Measurements from ENCODE around the gene GLRX5.
A peak's percentile ranks its signal among the peaks of the same experiment; 100 is the strongest.
"Not testable (repeated sequence)": the region's sequence is repeated elsewhere in the genome, so short reads cannot be mapped to it uniquely, and the experiment has no call there.

The GLRX5 gene

DNA sequence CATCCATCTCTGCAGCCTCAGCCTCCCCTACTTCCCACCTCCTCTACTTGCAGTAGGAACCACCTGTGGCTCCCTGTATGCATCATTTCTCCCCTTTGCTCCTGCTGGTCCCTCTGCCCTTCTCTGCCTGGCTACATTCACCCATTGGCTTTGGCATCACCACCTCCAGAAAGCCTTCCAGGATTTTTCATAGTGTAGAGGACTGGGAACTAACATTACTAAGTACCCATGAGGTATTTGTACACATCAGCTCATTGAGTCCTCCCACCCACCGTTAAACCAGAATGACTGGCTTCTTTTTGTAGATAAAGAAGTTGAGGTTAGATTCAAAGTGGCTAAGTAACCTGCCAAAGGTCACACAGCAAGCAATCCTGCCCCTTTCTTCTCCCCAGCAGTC lies 35.5 kb upstream of the GLRX5 start:
- no peak for DNase-seq (ENCODE audit: low read depth)

DNA sequence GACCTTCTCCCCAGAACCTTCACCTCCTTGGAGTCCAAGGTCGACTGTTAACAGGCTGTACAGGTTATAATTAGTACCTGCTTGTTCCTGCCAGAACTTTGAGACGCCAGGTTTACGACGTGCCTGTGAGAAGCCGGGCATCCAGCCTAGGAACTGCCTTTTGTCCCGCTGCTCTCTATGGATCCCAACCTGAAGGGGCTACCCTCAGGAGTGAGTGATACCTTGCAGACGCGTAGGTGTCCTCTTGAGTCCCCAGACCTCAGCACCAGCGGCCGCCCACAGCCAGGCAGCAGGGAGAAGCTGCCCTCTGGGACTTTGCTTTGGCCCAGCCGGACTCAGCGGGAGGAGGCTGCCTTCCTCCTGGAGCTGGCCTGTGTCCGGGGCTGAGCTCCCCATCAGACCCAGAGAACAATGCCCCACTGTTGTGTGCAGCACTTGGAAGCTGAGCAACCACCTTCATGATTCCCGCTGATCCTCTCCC lies 34.6 kb upstream of the GLRX5 start:
- no peak for DNase-seq (ENCODE audit: low read depth)

DNA sequence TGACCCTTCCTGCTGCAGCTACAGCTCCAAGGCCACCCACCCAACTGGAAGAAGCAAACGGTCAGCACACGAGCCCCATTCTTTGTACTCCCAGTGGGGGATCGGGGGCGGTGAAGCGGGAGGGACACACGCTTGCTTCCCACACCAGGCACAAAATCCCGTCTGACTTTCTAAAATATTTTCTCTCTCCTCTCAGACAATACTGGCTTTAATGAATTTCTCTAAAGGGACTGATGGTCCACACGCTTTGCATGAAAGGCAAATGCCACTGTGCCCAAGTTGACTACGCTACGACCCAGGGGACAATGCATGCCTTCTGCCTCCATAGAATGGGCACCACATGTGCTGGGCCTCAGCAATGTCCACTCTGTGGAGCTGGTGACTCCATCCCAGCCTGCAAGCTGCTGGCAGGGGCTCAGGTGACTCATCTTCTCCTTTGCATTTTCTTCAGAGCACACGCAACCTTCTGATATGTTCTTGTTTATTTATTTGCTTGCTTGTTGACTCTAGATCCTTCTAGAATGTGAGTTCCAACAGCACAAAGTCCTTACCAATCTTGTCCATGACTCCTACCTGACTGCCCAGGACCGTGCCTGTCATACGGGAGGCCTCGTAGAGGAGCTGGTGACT lies 34.0 kb upstream of the GLRX5 start:
- peak; percentile 66 for DNase-seq (ENCODE audit: low read depth)

DNA sequence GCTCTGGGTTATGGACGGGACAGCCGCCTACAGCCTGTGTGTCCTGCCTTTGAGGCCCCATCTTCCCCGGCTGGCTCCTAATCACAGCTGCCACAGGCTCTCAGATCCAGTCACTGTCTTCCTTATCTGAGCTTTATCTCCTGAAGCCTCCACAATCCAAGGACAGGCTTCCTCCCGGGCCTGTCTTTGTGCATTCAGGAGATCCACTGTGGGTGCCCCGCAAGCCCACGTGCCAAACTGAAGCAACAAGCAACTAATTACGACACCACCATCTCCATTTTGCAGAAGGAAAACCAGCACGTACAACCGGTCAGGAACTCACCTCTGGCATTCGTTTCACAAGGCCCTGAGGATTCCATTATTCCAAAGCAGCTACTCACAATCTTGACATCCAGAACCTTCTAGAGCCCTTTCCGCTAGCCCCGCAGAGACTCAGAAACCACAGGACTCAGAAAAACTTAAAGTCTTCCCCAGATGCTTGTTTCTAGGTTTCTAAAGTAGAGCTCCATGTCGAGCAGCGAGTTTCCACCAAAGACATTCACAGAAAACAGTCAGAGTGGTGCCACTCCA lies 32.4 kb upstream of the GLRX5 start:
- no peak for DNase-seq (ENCODE audit: low read depth)

DNA sequence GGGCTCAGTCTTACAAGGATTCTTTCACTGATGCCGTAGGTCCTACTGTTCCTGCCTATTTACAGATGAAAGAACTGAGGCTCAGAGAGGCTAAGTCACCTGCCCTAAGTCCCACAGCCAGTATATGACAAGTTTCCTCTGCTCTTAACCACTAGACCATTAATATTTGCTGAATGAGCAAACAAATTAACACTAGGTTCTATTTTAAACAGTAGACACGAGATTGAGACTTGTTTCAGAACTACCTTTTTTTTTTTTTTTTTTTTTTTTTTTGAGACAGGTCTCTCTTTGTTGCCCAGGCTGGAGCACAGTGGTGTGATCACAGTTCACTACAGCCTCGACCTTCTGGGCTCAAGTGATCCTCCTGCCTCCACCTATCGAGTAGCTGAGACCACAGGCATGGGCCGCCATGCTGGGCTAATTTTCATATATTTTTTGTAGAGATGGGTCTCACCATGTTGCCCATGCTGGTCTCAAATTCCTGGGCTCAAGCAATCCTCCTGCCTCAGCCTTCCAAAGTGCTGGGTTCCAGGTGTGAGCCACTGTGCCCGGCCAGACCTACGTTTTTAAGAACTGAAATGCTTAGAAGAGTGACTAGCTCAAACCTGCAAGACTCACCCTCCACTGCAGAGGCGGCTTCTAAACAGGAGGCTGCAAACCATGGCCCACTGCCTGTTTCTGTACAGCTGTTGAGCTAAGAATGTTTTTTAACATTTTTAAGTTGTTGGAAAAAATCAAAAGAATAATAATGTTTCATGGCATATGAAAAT lies 31.3 kb upstream of the GLRX5 start:
- DNase-seq (ENCODE audit: low read depth), result no peak

DNA sequence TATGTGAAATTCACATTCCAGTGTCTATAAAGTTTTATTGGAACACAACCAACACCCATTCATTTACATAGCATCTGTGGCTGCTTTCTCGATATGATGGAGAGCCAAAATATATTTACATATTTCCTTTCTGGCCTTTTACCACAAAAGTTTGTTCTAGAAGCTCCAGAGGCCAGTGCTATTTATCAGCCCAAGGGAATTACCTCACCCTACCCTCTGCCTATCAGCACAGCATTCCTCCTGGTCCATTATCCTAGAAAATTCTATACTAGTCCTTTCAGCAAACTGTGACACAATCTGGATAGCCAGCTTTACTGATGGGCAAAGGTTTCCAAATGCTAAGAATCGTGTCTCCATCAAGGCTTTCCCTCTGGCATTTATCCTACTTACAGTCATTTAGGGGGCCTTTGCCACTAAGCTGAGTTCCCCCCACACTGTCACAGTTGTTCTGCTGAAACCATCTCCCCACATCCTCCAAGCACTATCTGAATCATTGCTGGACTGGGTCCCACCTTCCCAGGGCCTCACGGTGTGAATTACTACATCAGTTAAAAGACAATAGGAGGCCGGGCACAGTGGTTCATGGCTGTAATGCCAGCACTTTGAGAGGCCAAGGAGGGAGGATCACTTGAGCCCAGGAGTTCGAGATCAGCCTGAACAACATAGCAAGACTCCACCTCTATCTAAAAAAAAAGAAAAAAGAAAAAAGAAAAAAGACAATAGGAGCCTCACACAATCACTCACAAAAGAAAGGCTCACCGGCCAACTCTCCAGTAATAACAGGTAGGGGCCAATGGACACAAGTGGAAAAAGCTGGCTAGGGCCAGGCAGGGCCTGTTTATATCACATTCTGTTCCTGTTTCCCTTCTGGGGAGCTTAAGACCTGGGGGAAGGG lies 30.5 kb upstream of the GLRX5 start:
- DNase-seq (ENCODE audit: low read depth), result no peak

DNA sequence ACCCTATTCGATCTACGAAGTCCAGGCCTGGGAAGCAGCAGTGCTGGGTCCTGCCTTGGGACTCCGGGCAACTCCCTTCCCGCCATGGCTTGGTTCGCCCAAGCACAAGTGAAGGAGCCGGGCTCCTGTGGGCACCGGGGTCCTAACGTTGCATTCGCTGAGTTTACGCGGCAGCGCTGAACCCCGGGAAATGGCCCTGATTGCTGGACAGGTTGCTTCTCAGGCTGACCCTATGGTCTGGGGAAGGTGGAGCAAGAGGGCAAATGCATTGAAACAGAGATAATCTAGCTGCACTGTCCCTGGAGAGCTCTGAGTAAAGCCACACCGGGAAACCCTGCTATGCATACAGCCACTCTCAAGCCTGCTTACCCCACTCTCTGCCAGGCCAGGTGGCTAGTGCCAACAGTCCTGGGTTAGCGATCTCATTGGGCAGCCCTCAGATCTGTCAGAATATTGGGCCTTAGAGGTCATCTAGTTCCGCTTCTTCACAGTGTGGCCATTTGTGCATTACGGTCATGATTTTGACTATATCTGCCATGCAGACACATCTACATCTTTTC lies 29.7 kb upstream of the GLRX5 start:
- no peak for DNase-seq (ENCODE audit: low read depth)

DNA sequence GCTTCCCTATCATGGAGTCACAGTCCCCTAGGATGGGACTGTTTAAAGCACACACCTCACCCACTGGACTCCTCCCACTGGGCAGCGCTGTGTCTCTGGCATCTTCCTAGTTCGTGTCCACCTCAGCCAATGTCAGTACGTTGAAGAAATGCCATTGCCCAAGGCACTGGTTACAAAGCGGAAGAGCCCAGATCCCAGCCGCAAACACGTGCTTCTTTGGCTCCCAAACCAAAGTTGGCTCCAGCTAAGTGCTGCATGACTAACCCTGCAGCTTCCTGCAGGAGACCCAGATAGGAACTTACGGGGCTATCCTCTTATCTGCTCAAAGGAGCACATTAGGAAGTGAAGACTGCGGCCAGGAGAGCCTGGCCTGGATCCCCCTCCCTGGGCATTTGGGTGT lies 27.7 kb upstream of the GLRX5 start:
- DNase-seq (ENCODE audit: low read depth), result peak; percentile 94

DNA sequence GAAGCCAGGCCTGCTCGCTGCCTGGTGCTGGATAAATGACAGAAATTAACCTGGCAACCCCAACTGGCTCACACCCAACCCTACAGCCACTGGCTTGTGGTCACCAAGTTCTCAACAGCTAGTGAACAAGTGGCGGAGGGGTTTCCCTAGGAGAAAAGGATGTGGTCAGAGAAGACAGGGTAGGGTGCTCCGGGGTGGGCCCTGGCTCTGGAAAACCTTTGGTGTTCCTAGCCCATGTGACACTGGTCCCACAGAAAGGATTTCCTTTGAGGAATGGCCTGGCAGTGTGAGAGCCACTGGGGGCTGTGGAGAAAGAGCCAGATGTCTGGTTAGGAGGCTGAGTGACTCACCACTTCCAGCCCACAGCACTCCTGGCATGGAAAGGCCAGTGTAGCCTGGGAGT lies 27.1 kb upstream of the GLRX5 start:
- DNase-seq (ENCODE audit: low read depth), result no peak

DNA sequence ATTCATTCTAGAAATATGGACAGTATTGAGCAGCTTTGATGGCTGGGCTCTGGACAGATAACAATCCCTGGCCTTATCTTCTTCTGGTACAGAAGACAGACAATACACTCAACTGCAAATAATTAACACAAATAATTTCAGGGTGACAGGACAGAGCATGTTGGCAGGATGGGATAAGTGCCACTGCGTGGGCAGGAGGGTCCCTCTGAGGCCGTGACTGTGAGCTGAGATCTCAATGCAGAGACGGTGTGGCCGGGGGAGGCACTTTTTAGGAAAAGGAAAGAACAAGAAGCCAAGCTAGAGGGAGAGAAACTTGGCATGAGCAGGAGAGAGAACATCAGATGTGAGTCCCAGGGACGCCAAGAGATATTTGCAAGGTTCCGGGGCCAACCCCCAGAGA lies 26.5 kb upstream of the GLRX5 start:
- DNase-seq (ENCODE audit: low read depth), result no peak

DNA sequence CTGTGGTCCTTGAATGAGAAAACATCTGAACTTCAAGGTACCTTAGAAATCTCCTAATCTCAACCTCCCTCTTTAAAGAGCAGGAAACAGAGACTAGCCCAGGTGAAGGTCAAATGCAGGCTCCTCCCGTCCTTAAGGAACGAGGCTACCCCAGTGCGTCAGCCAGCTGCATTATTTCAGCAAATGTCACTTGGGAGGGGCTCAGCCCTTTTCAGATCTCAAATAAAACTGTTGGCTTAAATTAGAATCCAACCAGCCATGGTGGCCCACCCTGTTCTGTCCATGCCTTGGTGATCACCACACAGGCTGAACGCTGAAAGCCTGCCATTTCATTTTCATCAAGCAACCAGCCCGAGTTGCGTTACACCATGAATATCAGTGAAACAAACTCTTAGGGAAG lies 25.4 kb upstream of the GLRX5 start:
- DNase-seq (ENCODE audit: low read depth), result no peak

DNA sequence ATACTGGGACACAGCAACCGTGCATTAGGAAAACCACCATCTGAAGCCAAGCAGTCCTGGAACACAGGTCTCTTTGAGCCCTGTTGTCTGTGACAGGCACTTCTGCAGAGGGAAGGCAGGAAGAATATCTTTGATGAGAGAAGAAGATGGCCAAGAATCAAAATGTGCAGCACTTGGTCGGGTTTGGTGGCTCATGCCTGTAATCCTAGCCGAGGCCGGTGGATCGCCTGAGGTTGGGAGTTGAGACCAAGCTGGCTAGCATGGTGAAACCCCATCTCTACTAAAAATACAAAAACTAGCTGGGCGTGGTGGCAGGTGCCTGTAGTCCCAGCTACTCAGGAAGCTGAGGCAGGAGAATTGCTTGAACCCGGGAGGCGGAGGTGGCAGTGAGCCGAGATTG lies 24.5 kb upstream of the GLRX5 start:
- not testable (repeated sequence) for DNase-seq (ENCODE audit: low read depth)

DNA sequence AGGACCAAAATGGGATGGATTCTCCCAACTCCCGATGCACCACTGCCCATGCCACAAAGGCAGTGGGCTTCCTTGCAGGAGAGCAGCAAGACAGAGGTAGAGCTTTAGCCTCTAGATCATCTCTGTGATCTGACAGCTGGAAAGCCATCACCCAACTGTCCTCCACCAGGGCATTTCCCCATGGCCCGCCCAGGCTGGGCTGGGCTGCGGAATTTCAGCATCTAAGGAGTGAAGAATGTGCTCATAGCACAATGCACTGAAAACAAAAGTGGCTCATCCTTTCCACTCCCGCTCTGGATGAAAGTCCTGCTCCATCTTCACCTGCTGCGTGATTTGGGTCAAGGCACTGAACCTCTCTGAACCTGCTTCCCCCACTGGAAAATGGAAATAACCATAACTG lies 24.0 kb upstream of the GLRX5 start:
- no peak for DNase-seq (ENCODE audit: low read depth)

DNA sequence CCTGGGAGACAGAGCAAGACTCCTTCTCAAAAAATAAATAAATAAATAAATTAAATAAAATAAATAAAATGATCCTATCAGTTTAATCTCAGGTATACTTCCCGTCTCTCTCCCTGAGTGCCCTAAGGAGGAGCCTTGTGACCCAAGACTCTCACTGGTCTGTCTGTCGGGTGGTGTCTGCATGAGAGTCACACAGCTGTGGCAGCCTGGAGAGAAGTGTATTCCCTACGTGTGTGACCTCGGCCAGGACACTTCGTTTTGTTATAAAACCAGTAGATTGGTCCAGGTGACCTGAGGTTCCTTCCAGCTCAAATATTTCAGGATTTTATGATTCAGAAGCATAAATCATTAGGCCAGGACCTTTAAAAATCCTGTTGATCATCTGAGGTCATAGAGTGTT lies 23.2 kb upstream of the GLRX5 start:
- DNase-seq (ENCODE audit: low read depth), result no peak

DNA sequence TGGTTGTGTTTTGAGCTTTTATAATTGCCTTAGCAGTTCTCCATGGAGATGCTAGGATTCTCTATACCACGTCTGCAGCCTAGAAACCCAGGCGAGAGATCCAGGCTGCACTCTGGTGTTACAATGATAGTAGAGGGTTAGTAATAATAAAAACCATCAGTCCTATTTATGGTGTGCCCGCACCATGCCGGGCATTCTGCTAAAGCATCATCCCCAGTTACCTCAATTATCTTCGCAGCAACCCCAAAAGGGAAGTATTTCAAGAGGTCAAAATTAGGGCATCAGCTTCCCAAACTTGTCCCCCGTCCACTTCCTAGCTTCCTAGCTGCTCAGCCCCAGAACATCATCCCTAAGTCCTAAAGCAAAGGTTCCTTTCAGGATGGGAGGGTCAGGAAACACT lies 21.6 kb upstream of the GLRX5 start:
- no peak for DNase-seq (ENCODE audit: low read depth)

DNA sequence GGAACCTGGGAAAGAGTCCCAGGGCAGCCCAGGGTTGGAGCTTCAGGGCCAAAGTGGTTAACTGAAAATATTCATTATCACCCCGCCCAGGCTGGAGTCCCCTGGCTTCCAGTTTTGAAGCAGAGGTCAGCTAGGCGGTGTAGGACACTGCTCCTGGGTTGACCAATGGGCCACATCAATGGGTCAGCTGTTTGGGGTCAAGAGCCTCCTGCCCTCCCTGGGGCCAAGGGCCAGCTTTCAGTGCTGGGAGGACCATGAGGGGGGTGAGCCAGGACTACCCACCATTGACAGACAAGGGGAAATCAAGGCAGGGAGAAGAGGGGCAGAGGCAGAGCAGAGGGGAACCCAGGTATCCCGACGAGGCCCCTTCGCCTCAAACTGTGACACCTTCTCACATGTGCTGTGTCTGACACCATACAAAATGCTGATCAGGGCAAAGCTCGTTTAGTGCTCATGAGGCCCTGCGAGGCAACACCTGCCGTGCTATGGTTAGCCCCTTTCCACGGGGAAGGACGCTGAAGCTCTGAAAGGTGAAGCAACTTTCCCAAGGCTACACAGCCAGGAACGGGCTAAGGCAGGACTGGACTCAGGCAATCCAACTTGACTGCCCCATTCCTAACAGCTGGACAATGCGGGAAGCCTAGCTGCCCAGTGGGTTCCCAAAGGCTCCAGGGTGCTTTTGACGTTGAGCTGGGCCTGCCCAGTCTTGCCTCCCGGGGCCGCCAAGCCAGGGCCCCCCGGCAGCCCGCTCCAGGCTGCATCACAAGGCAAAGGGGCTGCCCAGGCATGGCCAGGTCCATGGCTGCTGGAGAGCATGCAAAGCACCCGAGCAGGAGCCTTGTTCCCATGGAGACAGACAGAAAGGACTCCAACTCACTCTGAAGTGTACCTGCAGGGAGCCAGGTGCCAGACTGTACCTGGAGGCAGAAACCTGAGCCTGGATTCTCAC lies 20.4 kb upstream of the GLRX5 start:
- no peak for DNase-seq (ENCODE audit: low read depth)

DNA sequence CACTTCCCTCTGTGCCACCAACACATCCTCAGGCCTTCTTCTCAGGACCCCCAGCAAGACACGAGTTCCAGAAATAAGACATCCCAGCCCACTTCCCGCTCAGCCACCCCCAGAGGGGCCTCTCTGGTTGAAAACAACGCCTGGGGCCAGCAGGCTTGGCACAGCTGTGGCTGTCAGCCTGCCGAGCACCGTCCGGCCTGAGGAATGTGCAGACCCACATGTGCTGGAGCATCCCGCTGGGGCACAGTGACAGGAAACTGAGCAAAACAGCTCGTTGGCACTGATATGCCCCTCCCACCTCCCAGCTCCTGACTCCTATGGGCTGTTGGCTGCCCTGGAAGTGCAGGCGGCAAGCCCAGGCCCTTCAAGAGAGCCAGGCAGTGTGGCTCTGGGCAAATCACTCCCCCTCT lies 19.8 kb upstream of the GLRX5 start:
- no peak for DNase-seq (ENCODE audit: low read depth)

DNA sequence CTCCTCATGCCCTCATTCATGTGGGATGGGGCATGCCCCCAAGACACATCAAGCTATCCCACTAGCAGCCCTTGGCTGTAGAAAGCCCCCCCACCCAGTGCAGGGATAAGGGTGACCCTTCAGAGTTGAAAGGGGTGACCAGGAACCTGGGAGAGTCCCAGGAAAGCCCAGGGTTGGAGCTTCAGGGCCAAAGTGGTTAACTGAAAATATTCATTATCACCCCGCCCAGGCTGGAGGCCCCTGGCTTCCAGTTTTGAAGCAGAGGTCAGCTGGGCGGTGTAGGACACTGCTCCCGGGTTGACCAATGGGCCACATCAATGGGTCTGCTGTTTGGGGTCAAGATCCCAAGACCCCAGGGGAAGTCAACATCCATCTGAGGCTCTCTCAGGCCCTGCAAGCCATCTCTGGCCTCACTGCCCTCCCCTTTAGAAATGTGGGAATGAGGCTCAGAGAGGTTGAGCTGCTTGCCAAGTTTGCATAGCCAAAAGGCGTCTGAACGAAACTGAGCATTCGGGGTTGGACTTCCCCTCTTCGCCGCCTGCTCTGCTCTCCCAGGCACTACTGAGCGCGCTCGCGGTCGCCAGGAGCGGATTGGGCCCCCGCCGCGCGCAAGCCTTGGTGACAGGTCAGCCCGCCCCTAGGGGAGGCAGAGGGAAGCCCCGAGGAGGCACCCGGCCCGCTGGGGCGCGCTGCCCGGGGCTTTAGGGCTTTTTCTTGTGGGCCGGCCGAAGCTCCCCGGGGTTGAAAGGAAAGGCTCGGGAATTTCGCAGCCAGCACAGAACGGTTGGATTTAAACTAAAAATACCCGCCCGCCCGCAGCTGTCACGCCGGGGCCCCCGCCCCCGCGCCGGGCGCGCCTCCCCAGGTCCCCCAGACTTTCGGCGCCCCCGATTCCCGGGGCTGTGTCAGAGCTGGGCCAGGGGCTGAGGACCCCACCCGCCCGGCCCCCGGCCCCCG lies 19.0 kb upstream of the GLRX5 start:
- no peak for DNase-seq (ENCODE audit: low read depth)

DNA sequence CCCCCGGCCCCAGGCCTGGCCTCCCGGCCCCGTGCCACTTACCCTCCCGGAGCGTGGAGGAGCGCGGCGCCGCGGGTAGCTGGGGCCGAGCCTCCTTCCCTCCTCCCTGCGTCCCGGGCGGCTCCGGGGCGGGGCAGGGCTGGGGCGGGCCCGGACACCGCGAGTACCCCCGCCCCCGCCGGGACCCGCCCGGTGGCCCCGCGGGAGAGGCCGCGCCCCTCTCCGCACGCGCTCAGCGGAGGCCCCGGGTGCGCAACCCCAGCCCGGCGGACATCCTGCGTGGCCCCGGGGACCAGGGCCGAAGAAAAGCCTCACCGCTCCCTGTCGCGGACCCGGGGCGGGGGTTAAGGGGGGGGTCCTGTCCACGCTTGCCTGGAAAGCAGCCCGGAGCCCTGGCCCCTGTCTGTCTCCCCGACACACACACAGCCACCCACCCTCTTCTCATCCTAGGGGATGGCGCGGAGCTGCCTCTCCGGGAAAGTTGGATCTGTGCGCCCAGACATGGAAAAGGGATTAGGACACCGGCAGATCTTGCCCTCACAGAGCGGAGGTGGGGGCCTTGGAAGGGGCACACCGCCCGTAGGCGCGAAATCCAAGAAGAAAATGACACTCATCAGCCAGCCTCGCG lies 18.2 kb upstream of the GLRX5 start, which contains the start of gene SYNE3:
Gene SYNE3, minus strand, starts transcription at position 97 of the 628 bp plus-strand sequence. CDS start 40,829 bp downstream, outside the sequence.
- DNase-seq (ENCODE audit: low read depth), result no peak
